GM12872 (cell line): ENCODE data around the gene RUSF1.

ENCODE experiments used
- TF ChIP-seq, protein P1 (sequence below): IDR thresholded peaks from 3 replicates; pipeline ENCODE4 v1.5.1; 2011; ENCODE audit warnings: low read depth, mild to moderate bottlenecking, low read length, moderate library complexity; ENCODE audit not compliant: insufficient read depth

The RUSF1 gene

GRCh38 chr16:31531096-31531495 is 22.9 kb upstream of the RUSF1 start:
- TF ChIP-seq, protein P1, sequence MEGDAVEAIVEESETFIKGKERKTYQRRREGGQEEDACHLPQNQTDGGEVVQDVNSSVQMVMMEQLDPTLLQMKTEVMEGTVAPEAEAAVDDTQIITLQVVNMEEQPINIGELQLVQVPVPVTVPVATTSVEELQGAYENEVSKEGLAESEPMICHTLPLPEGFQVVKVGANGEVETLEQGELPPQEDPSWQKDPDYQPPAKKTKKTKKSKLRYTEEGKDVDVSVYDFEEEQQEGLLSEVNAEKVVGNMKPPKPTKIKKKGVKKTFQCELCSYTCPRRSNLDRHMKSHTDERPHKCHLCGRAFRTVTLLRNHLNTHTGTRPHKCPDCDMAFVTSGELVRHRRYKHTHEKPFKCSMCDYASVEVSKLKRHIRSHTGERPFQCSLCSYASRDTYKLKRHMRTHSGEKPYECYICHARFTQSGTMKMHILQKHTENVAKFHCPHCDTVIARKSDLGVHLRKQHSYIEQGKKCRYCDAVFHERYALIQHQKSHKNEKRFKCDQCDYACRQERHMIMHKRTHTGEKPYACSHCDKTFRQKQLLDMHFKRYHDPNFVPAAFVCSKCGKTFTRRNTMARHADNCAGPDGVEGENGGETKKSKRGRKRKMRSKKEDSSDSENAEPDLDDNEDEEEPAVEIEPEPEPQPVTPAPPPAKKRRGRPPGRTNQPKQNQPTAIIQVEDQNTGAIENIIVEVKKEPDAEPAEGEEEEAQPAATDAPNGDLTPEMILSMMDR, result no peak

- TF ChIP-seq, protein P1, result no peak
Observed at GRCh38 chr16:31530405-31530804, 22.2 kb upstream of the RUSF1 start.

DNA sequence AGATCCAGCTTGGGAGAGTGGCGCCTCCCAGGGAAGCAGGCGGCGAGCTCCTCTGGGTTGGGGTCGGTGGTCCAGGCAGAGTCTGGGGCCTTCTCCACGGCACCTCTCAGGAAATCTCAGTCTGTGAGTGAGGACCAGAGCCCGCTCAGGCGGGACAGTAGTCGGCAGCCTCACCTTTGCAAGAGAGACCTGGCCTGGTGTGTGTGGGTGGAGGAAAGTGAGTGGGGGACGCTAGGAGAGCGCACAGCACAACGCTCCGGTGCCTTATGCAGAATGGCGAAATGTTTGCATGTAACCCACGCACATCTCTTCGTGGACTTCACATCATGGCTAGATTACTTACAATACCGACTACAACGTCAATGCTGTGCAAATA is 21.7 kb upstream of the RUSF1 start:
- TF ChIP-seq, protein P1, result no peak

DNA sequence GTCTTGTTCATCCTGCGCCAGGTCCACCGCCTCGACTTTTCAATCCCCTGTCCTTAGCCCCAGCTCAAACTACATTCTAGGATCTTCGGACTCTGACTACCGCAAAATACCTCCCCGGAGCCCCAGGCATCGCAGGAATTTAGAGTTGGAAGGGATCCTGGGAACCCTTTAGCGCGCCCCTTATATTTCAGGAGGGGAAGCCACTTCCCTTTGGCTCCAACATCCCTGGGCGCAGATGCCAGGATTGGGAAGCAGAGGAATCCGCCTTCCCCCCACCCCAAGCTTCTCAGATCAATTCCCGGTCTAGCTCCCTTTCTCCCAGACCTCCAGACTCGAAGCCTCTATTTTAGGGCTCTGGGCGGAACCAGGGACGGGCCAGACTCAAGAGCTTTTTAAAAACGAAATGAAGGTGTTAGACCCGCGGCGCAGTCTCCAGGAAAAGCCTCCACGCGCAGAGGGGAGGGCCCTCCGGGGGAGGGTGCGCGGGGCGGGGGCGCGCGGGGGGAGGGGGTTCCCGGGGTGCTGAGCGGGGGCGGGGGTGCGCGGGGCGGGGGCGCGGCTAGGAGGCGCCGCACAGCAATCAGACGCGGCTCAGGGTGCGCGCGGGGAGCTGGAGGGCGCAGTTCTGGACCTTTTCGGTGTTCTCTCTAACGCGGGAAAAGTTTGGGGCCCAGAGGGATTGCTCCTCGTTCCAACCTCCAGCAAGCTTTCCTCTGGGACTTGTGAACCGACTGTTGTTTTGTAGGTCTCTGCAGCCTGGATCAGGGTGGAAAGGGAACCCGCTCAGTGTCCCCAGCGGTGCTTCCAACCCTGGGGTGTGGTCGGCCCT is 21.1 kb upstream of the RUSF1 start:
- TF ChIP-seq, protein P1, result no peak

DNA sequence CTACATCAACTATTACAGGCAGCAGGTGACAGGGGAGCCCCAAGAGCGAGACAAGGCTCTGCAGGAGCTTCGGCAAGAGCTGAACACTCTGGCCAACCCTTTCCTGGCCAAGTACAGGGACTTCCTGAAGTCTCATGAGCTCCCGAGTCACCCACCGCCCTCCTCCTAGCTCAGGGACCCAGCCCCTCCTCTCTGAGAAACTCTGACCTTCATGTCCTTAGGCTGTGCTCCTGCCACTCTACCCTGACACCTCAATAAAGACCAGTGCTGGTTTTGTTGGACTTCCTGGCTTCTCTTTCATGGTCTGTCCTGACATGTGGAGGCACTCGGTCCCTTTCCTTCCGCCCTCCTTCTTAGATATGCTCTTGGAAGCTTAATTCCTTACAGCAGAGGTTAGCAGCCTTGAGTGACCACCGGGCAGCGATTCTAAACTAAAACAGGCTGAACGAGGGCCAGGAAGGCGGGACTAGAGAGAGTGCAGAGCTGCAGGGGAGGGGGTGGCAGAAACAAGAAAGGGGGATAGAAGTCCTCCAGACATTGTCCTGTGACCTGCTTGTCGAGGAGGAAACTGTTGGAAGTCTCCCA is 20.4 kb upstream of the RUSF1 start:
- TF ChIP-seq, protein P1, result no peak

- TF ChIP-seq, protein P1, result no peak
Observed at GRCh38 chr16:31527734-31528274, 19.6 kb upstream of the RUSF1 start, which contains the start of gene AHSP. AHSP (plus strand) TSS chr16:31527900; CDS start chr16:31528140, 240 bp downstream.

- TF ChIP-seq, protein P1, result no peak
Observed at GRCh38 chr16:31525113-31525512, 16.9 kb upstream of the RUSF1 start.
